DND-41 (cell line): ENCODE results near the gene CHCHD5.

Experiments used
- EZH2 ChIP-seq: IDR thresholded peaks from 3 replicates; pipeline ENCODE4 v1.6.1; 2012; ENCODE audit warnings: borderline replicate concordance, low read depth, mild to moderate bottlenecking, moderate library complexity, low read length, inconsistent platforms; ENCODE audit not compliant: severe bottlenecking
- TF ChIP-seq, protein P1 (sequence below): IDR thresholded peaks from 2 replicates; pipeline ENCODE4 v1.5.1; 2012; ENCODE audit warnings: borderline replicate concordance, low read length, moderate library complexity, mild to moderate bottlenecking; ENCODE audit not compliant: poor library complexity, severe bottlenecking; ENCODE audit errors: extremely low read depth

DNA sequence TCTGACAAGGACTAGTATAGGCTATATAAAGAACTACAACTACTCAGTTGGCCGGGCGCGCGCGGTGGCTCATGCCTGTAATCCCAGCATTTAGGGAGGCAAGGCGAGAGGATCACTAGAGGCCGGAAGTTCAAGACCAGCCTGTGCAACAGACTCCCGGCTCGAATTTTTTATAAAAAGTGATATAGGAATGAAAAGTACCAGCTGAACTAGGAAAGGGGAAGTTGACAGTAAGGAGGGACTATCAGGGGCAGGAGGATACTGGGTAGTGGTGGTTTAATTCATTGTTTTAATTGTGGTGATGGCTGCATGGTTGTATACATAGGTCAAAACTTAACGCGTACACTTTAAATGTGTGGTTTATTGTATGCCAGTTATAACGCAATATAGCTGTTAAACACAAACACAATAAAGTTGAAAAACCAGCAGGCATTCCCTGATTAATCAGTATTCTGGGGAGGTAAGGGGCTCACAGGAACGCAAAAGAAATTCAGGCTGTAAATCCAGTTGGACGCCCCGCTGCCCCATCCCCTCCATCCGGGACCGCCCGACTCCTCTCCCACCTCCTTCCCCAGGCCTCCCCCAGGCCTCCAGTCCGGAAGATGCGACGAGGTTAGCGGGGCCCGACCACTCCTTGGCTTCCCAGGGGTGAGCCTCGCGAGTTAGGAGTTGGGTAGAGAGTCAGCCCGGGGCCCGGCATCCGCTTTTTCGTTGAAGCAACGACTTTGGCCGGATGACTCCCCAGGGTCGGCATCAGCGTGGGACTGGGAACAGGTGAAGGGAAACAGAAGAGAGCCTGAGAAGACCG lies 42.9 kb upstream of the CHCHD5 start:
- TF ChIP-seq, protein P1, sequence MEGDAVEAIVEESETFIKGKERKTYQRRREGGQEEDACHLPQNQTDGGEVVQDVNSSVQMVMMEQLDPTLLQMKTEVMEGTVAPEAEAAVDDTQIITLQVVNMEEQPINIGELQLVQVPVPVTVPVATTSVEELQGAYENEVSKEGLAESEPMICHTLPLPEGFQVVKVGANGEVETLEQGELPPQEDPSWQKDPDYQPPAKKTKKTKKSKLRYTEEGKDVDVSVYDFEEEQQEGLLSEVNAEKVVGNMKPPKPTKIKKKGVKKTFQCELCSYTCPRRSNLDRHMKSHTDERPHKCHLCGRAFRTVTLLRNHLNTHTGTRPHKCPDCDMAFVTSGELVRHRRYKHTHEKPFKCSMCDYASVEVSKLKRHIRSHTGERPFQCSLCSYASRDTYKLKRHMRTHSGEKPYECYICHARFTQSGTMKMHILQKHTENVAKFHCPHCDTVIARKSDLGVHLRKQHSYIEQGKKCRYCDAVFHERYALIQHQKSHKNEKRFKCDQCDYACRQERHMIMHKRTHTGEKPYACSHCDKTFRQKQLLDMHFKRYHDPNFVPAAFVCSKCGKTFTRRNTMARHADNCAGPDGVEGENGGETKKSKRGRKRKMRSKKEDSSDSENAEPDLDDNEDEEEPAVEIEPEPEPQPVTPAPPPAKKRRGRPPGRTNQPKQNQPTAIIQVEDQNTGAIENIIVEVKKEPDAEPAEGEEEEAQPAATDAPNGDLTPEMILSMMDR: no peak
- TF ChIP-seq EZH2: no peak
